Measurements from ENCODE around the gene CCR2. TPM values are rescaled to one million over a fixed set of nuclear protein-coding genes. Genes with fewer than 3 reads are reported as not detected.

CCR2 gene
- total and polyA plus RNA-seq, 2 experiments from 2014 or later = not detected

DNA sequence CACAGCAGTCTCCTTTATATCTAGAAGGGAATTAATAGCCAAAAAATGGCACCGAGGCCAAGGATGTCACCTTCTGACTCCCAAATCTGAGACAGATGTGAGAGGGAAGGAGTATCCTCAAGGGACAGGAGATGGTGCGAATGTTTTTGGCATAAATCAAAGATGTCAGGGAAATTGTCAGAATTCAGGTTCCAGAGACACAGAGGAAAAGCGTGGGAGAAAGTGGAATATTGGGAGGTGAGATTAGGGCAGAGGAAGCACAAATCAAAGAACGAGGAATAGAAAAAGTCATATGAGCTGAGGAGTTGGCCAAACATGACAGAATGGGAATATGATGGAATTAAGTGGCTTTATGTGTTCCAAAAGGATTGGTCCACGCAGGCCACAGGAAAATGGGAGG is 46.9 kb downstream of the CCR2 start:
- H3K4me3 Mint-ChIP-seq = no peak overlapping the region
- Histone ChIP-seq H2AFZ (no peak overlapping the region), H3K4me3 (no peak overlapping the region), H3K36me3 (ENCODE audit: insufficient read depth) (no peaks in the 10 kb centered on the region), H3K9me2 (ENCODE audit: insufficient read depth) (no peaks in the 10 kb centered on the region), H3F3A (replicated peaks; ENCODE audit: low read depth) (no peaks in the 10 kb centered on the region), H3K27me3 (ENCODE audit: insufficient read depth) (no peaks in the 10 kb centered on the region), H3K27ac (ENCODE audit: low read depth) (no peak overlapping the region), H4K20me1 (replicated peaks; ENCODE audit: insufficient read depth) (no peaks in the 10 kb centered on the region), H3K4me2 (no peak overlapping the region), H3K79me2 (replicated peaks; ENCODE audit: insufficient read depth) (no peaks in the 10 kb centered on the region), H3K4me1 (ENCODE audit: insufficient read depth) (no peaks in the 10 kb centered on the region)
- no peaks in the 10 kb centered on the region for H3K4me1 Mint-ChIP-seq
- DNase-seq (ENCODE audit: low spot score) (no peak), ATAC-seq (no peak)
- no peaks in the 10 kb centered on the region for H3K9me3 Mint-ChIP-seq
- H3K36me3 Mint-ChIP-seq (ENCODE audit: low read depth) = no peaks in the 10 kb centered on the region
- H3K27ac Mint-ChIP-seq = no peak overlapping the region
- H3K27me3 Mint-ChIP-seq (ENCODE audit: insufficient read depth, low read depth, poor library complexity) = peaks cover 2% of the 10 kb centered on the region
- no peak for TF ChIP-seq ZNF331 (CRISPR knock-in tag; IDR thresholded peaks at IDR 0.05; ENCODE audit: low read depth)
- TF ChIP-seq, protein P1, sequence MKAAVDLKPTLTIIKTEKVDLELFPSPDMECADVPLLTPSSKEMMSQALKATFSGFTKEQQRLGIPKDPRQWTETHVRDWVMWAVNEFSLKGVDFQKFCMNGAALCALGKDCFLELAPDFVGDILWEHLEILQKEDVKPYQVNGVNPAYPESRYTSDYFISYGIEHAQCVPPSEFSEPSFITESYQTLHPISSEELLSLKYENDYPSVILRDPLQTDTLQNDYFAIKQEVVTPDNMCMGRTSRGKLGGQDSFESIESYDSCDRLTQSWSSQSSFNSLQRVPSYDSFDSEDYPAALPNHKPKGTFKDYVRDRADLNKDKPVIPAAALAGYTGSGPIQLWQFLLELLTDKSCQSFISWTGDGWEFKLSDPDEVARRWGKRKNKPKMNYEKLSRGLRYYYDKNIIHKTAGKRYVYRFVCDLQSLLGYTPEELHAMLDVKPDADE (IDR thresholded peaks at IDR 0.05) = no peak
- no peak for TF ChIP-seq NANOG (IDR thresholded peaks at IDR 0.05; ENCODE audit: borderline replicate concordance)
- no peak for TF ChIP-seq EZH2phosphoT487 (IDR thresholded peaks at IDR 0.05; ENCODE audit: unreplicated experiment)
- no peak for TF ChIP-seq POLR2AphosphoS5 (IDR thresholded peaks at IDR 0.05; ENCODE audit: low read depth)
- no peak for TF ChIP-seq EZH2 (IDR thresholded peaks at IDR 0.05; ENCODE audit: low read depth, unreplicated experiment)
- no peak for TF ChIP-seq CREB1 (CRISPR knock-in tag; IDR thresholded peaks at IDR 0.05; ENCODE audit: low read depth)
- TF ChIP-seq, protein P2, sequence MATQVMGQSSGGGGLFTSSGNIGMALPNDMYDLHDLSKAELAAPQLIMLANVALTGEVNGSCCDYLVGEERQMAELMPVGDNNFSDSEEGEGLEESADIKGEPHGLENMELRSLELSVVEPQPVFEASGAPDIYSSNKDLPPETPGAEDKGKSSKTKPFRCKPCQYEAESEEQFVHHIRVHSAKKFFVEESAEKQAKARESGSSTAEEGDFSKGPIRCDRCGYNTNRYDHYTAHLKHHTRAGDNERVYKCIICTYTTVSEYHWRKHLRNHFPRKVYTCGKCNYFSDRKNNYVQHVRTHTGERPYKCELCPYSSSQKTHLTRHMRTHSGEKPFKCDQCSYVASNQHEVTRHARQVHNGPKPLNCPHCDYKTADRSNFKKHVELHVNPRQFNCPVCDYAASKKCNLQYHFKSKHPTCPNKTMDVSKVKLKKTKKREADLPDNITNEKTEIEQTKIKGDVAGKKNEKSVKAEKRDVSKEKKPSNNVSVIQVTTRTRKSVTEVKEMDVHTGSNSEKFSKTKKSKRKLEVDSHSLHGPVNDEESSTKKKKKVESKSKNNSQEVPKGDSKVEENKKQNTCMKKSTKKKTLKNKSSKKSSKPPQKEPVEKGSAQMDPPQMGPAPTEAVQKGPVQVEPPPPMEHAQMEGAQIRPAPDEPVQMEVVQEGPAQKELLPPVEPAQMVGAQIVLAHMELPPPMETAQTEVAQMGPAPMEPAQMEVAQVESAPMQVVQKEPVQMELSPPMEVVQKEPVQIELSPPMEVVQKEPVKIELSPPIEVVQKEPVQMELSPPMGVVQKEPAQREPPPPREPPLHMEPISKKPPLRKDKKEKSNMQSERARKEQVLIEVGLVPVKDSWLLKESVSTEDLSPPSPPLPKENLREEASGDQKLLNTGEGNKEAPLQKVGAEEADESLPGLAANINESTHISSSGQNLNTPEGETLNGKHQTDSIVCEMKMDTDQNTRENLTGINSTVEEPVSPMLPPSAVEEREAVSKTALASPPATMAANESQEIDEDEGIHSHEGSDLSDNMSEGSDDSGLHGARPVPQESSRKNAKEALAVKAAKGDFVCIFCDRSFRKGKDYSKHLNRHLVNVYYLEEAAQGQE (IDR thresholded peaks at IDR 0.05; ENCODE audit: unreplicated experiment) = no peak
- TF ChIP-seq JUNB (IDR thresholded peaks at IDR 0.05; ENCODE audit: unreplicated experiment) = no peak
- no peak for TF ChIP-seq ZNF114 (CRISPR knock-in tag; IDR thresholded peaks at IDR 0.05)
- TF ChIP-seq, protein P3, sequence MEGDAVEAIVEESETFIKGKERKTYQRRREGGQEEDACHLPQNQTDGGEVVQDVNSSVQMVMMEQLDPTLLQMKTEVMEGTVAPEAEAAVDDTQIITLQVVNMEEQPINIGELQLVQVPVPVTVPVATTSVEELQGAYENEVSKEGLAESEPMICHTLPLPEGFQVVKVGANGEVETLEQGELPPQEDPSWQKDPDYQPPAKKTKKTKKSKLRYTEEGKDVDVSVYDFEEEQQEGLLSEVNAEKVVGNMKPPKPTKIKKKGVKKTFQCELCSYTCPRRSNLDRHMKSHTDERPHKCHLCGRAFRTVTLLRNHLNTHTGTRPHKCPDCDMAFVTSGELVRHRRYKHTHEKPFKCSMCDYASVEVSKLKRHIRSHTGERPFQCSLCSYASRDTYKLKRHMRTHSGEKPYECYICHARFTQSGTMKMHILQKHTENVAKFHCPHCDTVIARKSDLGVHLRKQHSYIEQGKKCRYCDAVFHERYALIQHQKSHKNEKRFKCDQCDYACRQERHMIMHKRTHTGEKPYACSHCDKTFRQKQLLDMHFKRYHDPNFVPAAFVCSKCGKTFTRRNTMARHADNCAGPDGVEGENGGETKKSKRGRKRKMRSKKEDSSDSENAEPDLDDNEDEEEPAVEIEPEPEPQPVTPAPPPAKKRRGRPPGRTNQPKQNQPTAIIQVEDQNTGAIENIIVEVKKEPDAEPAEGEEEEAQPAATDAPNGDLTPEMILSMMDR (conservative IDR thresholded peaks at IDR 0.05; ENCODE audit: low read depth in 2 of 2) = no peak
- TF ChIP-seq, protein P4, sequence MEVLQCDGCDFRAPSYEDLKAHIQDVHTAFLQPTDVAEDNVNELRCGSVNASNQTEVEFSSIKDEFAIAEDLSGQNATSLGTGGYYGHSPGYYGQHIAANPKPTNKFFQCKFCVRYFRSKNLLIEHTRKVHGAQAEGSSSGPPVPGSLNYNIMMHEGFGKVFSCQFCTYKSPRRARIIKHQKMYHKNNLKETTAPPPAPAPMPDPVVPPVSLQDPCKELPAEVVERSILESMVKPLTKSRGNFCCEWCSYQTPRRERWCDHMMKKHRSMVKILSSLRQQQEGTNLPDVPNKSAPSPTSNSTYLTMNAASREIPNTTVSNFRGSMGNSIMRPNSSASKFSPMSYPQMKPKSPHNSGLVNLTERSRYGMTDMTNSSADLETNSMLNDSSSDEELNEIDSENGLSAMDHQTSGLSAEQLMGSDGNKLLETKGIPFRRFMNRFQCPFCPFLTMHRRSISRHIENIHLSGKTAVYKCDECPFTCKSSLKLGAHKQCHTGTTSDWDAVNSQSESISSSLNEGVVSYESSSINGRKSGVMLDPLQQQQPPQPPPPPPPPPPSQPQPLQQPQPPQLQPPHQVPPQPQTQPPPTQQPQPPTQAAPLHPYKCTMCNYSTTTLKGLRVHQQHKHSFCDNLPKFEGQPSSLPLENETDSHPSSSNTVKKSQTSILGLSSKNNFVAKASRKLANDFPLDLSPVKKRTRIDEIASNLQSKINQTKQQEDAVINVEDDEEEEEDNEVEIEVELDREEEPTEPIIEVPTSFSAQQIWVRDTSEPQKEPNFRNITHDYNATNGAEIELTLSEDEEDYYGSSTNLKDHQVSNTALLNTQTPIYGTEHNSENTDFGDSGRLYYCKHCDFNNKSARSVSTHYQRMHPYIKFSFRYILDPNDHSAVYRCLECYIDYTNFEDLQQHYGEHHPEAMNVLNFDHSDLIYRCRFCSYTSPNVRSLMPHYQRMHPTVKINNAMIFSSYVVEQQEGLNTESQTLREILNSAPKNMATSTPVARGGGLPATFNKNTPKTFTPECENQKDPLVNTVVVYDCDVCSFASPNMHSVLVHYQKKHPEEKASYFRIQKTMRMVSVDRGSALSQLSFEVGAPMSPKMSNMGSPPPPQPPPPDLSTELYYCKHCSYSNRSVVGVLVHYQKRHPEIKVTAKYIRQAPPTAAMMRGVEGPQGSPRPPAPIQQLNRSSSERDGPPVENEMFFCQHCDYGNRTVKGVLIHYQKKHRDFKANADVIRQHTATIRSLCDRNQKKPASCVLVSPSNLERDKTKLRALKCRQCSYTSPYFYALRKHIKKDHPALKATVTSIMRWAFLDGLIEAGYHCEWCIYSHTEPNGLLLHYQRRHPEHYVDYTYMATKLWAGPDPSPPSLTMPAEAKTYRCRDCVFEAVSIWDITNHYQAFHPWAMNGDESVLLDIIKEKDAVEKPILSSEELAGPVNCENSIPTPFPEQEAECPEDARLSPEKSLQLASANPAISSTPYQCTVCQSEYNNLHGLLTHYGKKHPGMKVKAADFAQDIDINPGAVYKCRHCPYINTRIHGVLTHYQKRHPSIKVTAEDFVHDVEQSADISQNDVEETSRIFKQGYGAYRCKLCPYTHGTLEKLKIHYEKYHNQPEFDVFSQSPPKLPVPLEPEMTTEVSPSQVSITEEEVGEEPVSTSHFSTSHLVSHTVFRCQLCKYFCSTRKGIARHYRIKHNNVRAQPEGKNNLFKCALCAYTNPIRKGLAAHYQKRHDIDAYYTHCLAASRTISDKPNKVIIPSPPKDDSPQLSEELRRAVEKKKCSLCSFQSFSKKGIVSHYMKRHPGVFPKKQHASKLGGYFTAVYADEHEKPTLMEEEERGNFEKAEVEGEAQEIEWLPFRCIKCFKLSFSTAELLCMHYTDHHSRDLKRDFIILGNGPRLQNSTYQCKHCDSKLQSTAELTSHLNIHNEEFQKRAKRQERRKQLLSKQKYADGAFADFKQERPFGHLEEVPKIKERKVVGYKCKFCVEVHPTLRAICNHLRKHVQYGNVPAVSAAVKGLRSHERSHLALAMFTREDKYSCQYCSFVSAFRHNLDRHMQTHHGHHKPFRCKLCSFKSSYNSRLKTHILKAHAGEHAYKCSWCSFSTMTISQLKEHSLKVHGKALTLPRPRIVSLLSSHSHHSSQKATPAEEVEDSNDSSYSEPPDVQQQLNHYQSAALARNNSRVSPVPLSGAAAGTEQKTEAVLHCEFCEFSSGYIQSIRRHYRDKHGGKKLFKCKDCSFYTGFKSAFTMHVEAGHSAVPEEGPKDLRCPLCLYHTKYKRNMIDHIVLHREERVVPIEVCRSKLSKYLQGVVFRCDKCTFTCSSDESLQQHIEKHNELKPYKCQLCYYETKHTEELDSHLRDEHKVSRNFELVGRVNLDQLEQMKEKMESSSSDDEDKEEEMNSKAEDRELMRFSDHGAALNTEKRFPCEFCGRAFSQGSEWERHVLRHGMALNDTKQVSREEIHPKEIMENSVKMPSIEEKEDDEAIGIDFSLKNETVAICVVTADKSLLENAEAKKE (CRISPR knock-in tag; IDR thresholded peaks at IDR 0.05) = no peak
- no peak for TF ChIP-seq STAT1 (IDR thresholded peaks at IDR 0.05; ENCODE audit: unreplicated experiment)

All from GM23338 (cell line).